ENCODE measurements around the gene ANKRD44.

DNA sequence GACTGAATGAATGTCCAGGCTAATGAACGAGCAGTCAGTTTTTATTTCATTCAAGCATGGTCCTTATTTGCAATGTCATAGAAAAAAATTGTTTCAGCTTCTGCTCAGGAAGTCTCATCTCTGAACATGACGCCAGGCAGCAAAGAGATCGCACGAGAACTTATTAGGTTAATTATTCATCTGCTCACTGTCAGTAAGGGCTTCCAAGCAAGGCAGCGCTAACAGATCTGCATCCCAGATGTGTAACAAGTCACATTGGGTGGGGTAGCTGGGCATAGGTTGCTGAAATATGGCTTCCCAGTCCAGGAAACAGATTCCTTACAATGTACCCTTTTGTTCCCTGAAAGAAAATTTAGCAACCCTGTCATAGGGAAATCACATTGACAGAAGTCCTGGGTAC, 63.5 kb downstream of the ANKRD44 start:
- TF ChIP-seq EZH2 (IDR thresholded peaks at IDR 0.05; ENCODE audit: insufficient read depth, poor library complexity, severe bottlenecking) (no peak), EZH2phosphoT487 (IDR thresholded peaks at IDR 0.05; ENCODE audit: insufficient read depth, low read depth) (no peak)
